Measurements from ENCODE around the gene SNRNP48. TPM values are rescaled to one million over a fixed set of nuclear protein-coding genes. Genes with fewer than 3 reads are reported as not detected.

SNRNP48 gene
- total and polyA plus RNA-seq, 10 of the 15 experiments (the other 5 are each of a cell fraction or from before 2014, with no cell fraction given), result 3.2 to 14.4 (median 8.9) TPM

GRCh38 chr6:7550433-7550801, 39.6 kb upstream of the SNRNP48 start:
- ATAC-seq (no peak), FAIRE-seq (no peak), DNase-seq (ENCODE audit: low read depth, low spot score) (no peak)
- Histone ChIP-seq H3K9ac (ENCODE audit: control insufficient read depth, insufficient read depth, low read length) (no peak overlapping the region), H3K27ac (ENCODE audit: control insufficient read depth, insufficient read depth) (no peak overlapping the region), H3K4me2 (ENCODE audit: control insufficient read depth, insufficient read depth) (no peak overlapping the region), H3K4me3 (no peak overlapping the region), H3K4me1 (ENCODE audit: control insufficient read depth, insufficient read depth, low read length) (no peaks in the 10 kb centered on the region), H4K20me1 (ENCODE audit: control insufficient read depth, insufficient read depth) (no peaks in the 10 kb centered on the region), H2AFZ (ENCODE audit: control insufficient read depth, low read depth, low read length) (no peak overlapping the region), H3K36me3 (ENCODE audit: control insufficient read depth in 2 of 2, insufficient read depth in 2 of 2, low read length in 1 of 2) (no peaks in the 10 kb centered on the region), H3K27me3 (replicated peaks in 1 of 2; ENCODE audit: control insufficient read depth in 2 of 2, insufficient read depth in 2 of 2, low read length in 1 of 2) (peaks cover 3 to 7% of the 10 kb centered on the region in 2 experiments; a peak in 3 of 4 replicates), H3K79me2 (ENCODE audit: control insufficient read depth, insufficient read depth, low read length) (no peaks in the 10 kb centered on the region), H3K9me3 (replicated peaks; ENCODE audit: control insufficient read depth, insufficient read depth, low read length) (no peaks in the 10 kb centered on the region)
- 13% methylated on average over 2 of the region's 2 CpGs for WGBS (ENCODE audit: insufficient coverage, insufficient replicate concordance, low lambda C conversion rate, missing lambda C conversion rate)
- ChIA-PET POLR2A (no interaction called here), CTCF (interaction anchor here (0.7 kb wide), 1 partner anchor 678 kb away, joined by 3 read pairs; no protein-coding TSS in a partner anchor), RAD21 (ENCODE audit: unreplicated experiment) (no interaction called here), SMC1A (ENCODE audit: uncharacterized antibody, unreplicated experiment) (no interaction called here)
- in situ Hi-C loops (cut with MboI), result no loop called here
- intact Hi-C loops (cut with micrococcal nuclease; ENCODE audit: unreplicated experiment), result no loop called here
- TF ChIP-seq SPI1 (IDR thresholded peaks at IDR 0.05; ENCODE audit: borderline replicate concordance, insufficient read depth, low read depth, low read length) (no peak), BCLAF1 (IDR thresholded peaks at IDR 0.05) (no peak), LARP7 (IDR thresholded peaks at IDR 0.05) (no peak), IKZF1 (conservative IDR thresholded peaks at IDR 0.05) (no peak)
- no TSS peak for BruUV-seq (replicated peaks)
